SU-DHL-6 (cell line): Measurements from ENCODE around the gene NCDN.

ENCODE experiments used
- CTCF ChIP-seq: fragments of 200-600 bp; sonication (generic); IDR thresholded peaks from one replicate; pipeline ENCODE4 v1.5.1; 2017; ENCODE audit warnings: antibody characterized with exemption, mild to moderate bottlenecking, low read length, moderate library complexity; ENCODE audit not compliant: insufficient read depth, poor library complexity, severe bottlenecking
- EZH2phosphoT487 ChIP-seq: fragments of 200-600 bp; sonication (generic), shearing (Covaris generic); conservative IDR thresholded peaks from 2 replicates; pipeline ENCODE4 v1.6.1; 2018; ENCODE audit warnings: mild to moderate bottlenecking, antibody characterized with exemption, low read length, moderate library complexity, mixed read lengths

DNA sequence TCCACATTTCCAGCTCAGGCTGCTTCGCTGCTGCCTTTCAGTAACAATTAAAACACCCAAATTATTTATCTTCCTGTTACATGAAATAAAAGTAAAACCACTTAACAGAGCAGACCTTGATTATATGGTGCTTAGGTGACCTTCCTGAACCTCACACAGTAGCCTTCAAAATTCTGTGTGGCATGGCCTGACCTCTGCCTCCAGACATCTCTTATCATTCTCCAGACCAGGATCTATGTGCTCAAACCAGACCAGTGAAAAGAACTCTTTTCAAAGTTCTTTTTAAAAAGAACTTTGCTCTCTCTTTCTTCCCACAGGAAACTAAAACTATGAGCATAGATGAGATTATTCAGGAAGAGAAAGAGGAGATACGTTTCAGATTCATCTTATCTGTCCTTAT lies 38.2 kb upstream of the NCDN start:
- TF ChIP-seq CTCF (no peak), EZH2phosphoT487 (no peak)
